NCI-H2107 (cell line): ENCODE measurements around the gene IFNL2.
"Not testable (repeated sequence)": the region's sequence is repeated elsewhere in the genome, so short reads cannot be mapped to it uniquely, and the experiment has no call there.

ENCODE experiments used
- DNase-seq: peaks from one replicate; lab custom pipeline; 2025; lab: John Stamatoyannopoulos, UW

The IFNL2 gene

DNA sequence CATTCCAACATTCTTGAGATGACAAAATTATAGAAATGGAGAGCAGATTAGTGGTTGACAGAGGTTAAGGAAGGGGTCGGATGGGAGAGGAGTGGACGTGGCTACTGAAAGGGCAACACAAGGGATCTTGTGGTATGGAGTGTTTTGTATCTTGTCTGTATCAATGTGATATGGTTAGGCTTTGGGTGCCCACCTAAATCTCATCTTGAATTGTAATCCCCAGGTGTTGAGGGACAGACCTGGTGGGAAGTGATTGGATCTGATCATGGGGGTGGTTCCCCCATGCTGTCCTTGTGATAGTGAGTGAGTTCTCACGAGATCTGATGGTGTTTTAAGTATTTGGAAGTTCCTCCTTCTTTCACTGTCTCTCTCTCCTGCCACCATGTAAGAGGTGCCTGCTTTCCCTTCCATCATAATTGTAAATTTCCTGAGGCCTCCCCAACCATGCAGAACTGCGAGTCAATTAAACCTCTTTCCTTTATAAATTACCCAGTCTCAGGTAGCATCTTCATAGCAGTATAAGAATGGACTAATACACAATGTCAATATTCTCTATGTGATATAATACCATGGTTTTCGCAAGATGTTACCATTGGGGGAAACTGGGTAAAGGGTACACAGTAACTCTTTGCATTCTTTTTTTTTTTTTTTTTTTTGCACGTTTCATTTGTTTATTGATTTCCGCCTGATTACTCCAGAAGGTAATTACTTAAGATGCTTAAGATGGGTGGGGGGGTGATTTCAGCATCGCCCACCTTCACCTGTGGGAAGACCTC is 14.6 kb upstream of the IFNL2 start:
- no peak for DNase-seq

DNA sequence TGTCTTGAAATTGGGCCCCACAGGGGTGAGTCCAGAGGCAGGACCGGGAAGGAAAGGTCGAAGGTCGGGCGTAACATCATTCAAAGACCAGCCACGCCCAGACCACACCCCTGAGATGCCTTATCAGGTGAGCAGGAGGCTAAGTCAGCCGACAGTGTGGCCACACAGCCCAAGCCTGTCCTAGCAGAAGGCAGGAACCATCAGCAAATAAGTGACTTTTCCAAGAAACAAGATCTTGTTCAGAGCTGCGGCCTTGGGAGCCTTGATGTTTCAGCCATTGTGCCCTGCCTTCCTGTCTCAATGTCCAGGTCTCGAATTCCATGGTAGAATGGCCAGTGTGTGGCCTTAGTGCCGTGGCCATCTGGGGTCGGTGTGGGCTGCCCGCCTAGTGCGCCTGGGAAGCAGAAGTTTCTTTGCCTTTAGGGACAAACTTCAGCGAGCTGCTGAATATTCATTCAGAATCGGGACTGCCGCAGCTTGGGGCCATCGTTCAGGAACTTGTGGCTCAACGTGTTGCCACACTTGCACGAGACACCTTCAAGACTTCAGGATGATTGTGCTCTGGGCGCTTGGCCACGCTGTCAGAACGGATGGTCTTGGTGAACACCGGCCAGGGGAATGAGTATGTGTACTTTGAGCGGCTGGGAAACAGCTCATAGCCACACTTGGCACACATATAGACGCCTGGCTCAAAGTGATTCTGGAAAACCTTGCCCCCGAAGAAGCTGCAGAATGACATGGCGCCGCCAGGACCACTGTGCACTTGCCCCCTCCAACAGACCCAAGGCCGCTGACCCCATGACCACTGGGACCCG is 13.5 kb upstream of the IFNL2 start:
- DNase-seq: no peak

- DNase-seq: no peak
Measured at GRCh38 chr19:39257227-39257626, 11.0 kb upstream of the IFNL2 start.

- DNase-seq: no peak
Measured at GRCh38 chr19:39261704-39262103, 6.5 kb upstream of the IFNL2 start.

- DNase-seq: no peak
Measured at GRCh38 chr19:39262496-39262895, 5.7 kb upstream of the IFNL2 start.

- DNase-seq: no peak
Measured at GRCh38 chr19:39263912-39264305, 4.3 kb upstream of the IFNL2 start.

DNA sequence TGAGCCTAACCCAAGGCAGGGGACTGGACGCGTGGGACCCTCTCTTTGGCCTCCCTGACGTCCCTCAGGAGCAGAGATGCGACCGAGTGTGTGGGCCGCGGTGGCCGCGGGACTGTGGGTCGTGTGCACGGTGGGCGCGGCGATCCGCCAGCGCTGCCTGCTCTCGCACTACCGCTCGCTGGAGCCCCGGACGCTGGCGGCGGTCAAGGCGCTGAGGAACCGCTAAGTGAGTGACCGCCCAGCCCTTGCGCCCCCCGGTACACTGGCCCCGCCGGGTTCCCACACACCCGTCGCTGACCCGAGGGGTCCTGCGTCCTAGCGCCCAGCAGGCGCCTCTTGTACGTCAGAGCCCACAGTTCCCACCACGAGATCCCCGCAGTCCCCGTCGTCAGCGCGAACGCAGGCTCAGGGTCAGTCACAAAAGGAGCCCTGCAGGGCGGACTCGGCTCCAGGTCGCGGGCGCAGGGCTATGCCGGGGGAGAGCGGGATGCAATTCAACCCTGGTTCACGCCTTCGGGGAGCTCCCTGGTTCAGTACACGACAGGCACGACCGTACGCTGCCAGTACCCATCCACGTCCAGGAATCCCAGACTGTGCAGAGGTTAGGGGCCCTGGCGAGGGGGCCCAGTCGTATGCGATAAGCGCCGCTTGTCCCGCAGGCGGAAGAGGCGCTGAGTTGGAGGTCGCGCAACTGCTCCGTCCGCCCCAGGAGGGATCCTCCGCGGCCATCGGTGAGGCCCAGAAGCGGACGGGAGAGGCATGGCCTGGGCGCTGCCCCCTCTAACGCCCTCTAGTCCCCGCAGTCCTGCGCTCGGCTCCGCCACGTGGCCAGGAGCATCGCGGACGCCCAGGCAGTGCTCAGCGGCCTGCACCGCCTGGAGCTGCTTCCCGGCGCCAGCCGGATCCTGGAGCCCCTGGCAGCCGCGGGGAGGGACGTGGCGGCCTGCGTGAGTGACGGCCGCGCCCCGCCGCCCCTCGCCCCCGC is 3.6 kb upstream of the IFNL2 start:
- DNase-seq: no peak

GRCh38 chr19:39265321-39265916 is 2.8 kb upstream of the IFNL2 start:
- DNase-seq: no peak

- not testable (repeated sequence) for DNase-seq
Measured at GRCh38 chr19:39268531-39269223, 481 bp downstream of the IFNL2 start.

DNA sequence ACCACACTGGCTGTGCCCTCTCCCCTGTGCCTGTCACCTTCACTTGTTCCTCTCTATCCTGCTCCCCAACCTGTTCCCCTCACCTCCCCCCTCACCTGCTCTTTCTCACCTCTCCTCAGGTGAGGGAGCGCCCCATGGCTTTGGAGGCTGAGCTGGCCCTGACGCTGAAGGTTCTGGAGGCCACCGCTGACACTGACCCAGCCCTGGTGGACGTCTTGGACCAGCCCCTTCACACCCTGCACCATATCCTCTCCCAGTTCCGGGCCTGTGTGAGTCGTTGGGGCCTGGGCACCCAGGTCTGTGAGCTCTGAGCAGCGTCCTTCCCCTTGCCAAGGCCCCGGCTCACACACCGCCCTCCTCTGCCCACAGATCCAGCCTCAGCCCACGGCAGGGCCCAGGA is 1.2 kb downstream of the IFNL2 start:
- DNase-seq: not testable (repeated sequence)

- DNase-seq: no peak
Measured at GRCh38 chr19:39270036-39270871, 2.1 kb downstream of the IFNL2 start.

DNA sequence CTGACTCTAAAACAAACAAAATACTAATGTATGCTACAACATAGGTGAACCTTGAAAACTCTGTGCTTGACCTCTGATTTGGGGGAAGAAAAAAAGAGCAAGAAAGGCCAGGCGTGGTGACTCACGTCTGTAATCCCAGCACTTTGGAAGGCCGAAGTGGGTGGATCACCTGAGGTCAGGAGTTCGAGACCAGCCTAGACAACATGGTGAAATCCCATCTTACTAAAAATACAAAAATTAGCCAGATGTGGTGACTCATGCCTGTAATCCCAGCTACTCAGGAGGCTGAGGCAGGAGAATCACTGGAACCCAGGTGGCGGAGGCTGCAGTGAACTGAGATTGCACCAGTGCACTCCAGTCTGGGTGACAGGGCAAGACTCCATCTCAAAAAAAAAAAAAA is 5.7 kb downstream of the IFNL2 start:
- not testable (repeated sequence) for DNase-seq

DNA sequence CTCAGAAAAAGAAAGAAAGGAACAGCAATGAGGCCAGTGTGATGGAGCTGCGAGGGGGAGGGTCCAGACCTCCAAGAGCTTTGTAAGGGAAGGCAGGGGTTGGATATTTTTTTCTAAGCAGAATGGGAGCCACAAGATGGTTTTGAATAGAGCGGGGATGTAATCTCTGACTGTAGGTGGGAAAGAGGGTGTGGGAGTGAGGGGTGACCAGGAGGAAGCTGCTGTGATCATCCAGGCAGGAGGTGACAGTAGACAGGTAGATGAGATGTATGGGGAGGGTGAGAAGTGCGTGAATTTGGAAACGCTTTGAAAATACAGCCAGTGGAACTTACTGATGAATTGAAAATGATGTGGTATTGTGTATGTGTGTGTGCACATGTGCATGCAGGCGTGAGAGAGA is 7.4 kb downstream of the IFNL2 start:
- DNase-seq: no peak

GRCh38 chr19:39276740-39277139 is 8.5 kb downstream of the IFNL2 start:
- no peak for DNase-seq

- DNase-seq: no peak
Measured at GRCh38 chr19:39277598-39277997, 9.4 kb downstream of the IFNL2 start.

DNA sequence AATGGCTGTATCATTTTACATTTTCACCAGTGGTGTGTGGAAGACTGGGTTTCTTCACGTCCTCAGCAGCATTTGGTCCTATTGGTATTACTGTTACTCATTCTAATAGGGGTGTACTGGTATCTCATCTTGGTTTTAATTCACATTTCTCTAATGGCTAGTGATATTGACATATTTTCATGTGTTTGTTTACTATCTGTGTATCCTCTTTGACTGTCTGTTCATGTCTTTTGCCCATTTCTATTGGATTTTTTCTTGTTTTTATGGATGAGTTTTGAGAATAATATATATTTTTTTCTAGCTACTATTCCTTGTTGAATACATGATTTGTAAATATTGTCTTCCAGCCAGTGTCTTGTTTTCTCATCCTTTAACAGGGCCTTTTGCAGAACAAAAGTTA is 13.8 kb downstream of the IFNL2 start:
- DNase-seq: no peak

DNA sequence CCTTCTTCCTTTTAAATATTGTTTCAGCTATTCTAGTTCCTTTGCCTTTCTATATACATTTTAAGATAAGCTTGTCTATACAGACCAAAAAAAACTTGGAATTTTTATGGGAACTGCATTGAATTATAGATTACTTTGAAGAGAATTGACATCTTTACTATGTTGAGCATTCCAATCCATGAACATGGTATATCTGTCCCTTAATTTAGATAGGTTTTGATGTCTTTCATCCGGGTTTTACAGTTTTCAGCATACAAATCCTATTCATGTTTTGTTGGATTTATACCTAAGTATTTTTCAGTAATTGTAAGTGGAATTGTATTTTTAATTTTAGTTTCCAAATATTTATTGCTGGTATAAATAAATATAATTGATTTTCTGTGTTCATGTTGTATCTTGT is 15.8 kb downstream of the IFNL2 start:
- DNase-seq: no peak

DNA sequence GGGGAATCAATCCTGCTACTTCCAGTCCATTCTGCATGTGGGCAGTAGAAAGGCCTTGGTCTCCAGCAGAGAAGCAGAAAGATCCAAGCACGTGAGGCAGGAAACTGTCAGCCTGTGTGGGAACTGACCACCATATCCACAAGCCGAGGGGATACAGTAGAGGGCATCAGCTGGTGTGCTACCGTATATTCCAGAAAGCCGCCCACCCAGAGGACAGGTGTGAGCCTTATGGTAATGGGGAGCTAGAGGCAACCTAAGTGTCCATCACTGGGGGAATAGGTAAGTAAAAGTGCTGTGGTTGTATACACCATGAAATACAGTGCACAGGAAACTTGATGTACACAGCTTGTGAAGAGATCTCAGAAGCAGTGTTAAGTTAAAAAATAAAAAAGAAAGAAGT is 25.2 kb downstream of the IFNL2 start:
- no peak for DNase-seq

DNA sequence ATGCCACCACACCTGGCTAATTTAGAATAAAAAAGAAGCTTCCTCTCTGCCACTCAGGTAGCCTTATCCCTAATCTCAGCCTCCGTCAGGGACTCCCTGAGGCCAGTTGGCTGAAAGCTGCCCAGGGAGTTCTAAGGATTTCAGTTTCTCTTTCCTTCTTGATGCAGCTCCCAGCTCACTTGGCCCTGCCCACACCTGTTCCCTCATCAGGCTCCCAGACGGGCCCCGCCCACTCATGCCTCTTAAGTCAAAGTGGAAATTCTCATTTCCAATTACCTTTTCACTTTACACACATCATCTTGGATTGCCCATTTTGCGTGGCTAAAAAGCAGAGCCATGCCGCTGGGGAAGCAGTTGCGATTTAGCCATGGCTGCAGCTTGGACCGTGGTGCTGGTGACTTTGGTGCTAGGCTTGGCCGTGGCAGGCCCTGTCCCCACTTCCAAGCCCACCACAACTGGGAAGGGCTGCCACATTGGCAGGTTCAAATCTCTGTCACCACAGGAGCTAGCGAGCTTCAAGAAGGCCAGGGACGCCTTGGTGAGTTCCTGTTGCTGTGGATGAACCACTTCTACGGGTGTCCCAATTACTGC is 28.0 kb downstream of the IFNL2 start, which contains the start of gene IFNL1:
Gene IFNL1 (plus strand): TSS at position 353 of the 591 bp plus-strand sequence. CDS start 15 bp downstream, at position 368.
- no peak for DNase-seq

GRCh38 chr19:39296906-39297305 is 28.7 kb downstream of the IFNL2 start:
- DNase-seq: no peak
